UCSD-AML1 (cell line): ENCODE data around the gene CHID1.
A peak's percentile ranks its signal among the peaks of the same experiment; 100 is the strongest.

Source experiments
- DNase-seq: peaks from one replicate; lab custom pipeline; 2025; ENCODE audit not compliant: unreplicated experiment; lab: John Stamatoyannopoulos, UW

The CHID1 gene

GRCh38 chr11:910589-911030, at the start of gene CHID1:
CHID1 (minus strand) TSS chr11:910810; CDS start chr11:904816, 5,994 bp downstream.
- peak; percentile 90 for DNase-seq

GRCh38 chr11:959608-960007, 49.0 kb upstream of the CHID1 start:
- DNase-seq: no peak

- no peak for DNase-seq
These were observed 48.4 kb upstream of the CHID1 start for GRCh38 chr11:959027-959426.

- no peak for DNase-seq
These were observed 47.5 kb upstream of the CHID1 start for GRCh38 chr11:958101-958500.

GRCh38 chr11:957212-957920, 46.8 kb upstream of the CHID1 start:
- no peak for DNase-seq

GRCh38 chr11:955154-956063, 44.8 kb upstream of the CHID1 start:
- no peak for DNase-seq

- no peak for DNase-seq
These were observed 44.0 kb upstream of the CHID1 start for GRCh38 chr11:954392-955153.

- no peak for DNase-seq
These were observed 42.9 kb upstream of the CHID1 start for GRCh38 chr11:953512-953911.

- no peak for DNase-seq
These were observed 42.1 kb upstream of the CHID1 start for GRCh38 chr11:952406-953385.

- no peak for DNase-seq
These were observed 40.9 kb upstream of the CHID1 start for GRCh38 chr11:951507-951906.

GRCh38 chr11:947744-948143, 37.1 kb upstream of the CHID1 start:
- DNase-seq: no peak

- no peak for DNase-seq
These were observed 35.4 kb upstream of the CHID1 start for GRCh38 chr11:945986-946385.

GRCh38 chr11:944711-945470, 34.3 kb upstream of the CHID1 start:
- no peak for DNase-seq

- no peak for DNase-seq
These were observed 32.2 kb upstream of the CHID1 start for GRCh38 chr11:942823-943222.

GRCh38 chr11:940496-941135, 30.0 kb upstream of the CHID1 start:
- DNase-seq: no peak

GRCh38 chr11:937841-938261, 27.2 kb upstream of the CHID1 start:
- no peak for DNase-seq

GRCh38 chr11:936199-936598, 25.6 kb upstream of the CHID1 start:
- no peak for DNase-seq

- DNase-seq: no peak
These were observed 23.9 kb upstream of the CHID1 start for GRCh38 chr11:934527-934926.

GRCh38 chr11:933936-934335, 23.3 kb upstream of the CHID1 start:
- DNase-seq: no peak
